Endodermal cell (in vitro differentiated cells): Measurements from ENCODE around the gene ARL8B. TPM values are rescaled to one million over a fixed set of nuclear protein-coding genes. Genes with fewer than 3 reads are reported as not detected.

Experiments
- DNase-seq: peaks from one replicate; pipeline ENCODE4 v3.0.0-alpha.2; 2017
- H3K27ac ChIP-seq: 2 replicates; pipeline ENCODE4 v1.5.1; 2013; ENCODE audit warnings: mild to moderate bottlenecking, low read depth, low read length, moderate library complexity
- H3K27me3 ChIP-seq: 2 replicates; pipeline ENCODE4 v1.6.1; 2013; ENCODE audit warnings: mild to moderate bottlenecking, low read length, moderate library complexity; ENCODE audit not compliant: insufficient read depth, control insufficient read depth, poor library complexity, severe bottlenecking
- H3K36me3 ChIP-seq: 2 replicates; pipeline ENCODE4 v1.7.0; 2013; ENCODE audit warnings: mild to moderate bottlenecking, low read length, moderate library complexity; ENCODE audit not compliant: control insufficient read depth, insufficient read depth
- H3K4me1 ChIP-seq: one replicate; pipeline ENCODE4 v1.7.0; 2013; ENCODE audit warnings: low read length; ENCODE audit not compliant: control insufficient read depth, insufficient read depth
- H3K4me3 ChIP-seq: 2 replicates; pipeline ENCODE4 v1.5.1; 2013; ENCODE audit warnings: mild to moderate bottlenecking, low read length, moderate library complexity
- H3K9ac ChIP-seq: 2 replicates; pipeline ENCODE4 v1.6.1; 2013; ENCODE audit warnings: mild to moderate bottlenecking, low read length, moderate library complexity; ENCODE audit not compliant: poor library complexity, severe bottlenecking; ENCODE audit errors: extremely low read depth
- H3K9me3 ChIP-seq: 2 replicates; pipeline ENCODE4 v1.6.1; 2013; ENCODE audit warnings: mild to moderate bottlenecking, low read length, moderate library complexity; ENCODE audit not compliant: control insufficient read depth
- H3K27ac Mint-ChIP-seq: 2 replicates; pipeline ENCODE4 v1.8.0; 2020; ENCODE audit warnings: mixed read lengths
- H3K27me3 Mint-ChIP-seq: 2 replicates; pipeline ENCODE4 v1.8.0; 2021; ENCODE audit warnings: mild to moderate bottlenecking, mixed read lengths; ENCODE audit not compliant: insufficient read depth
- H3K36me3 Mint-ChIP-seq: 2 replicates; pipeline ENCODE4 v1.8.0; 2020; ENCODE audit warnings: low read depth, mixed read lengths
- H3K4me1 Mint-ChIP-seq: 2 replicates; pipeline ENCODE4 v1.8.0; 2020; ENCODE audit warnings: mixed read lengths
- H3K4me3 Mint-ChIP-seq: 2 replicates; pipeline ENCODE4 v1.8.0; 2020; ENCODE audit warnings: mild to moderate bottlenecking, moderate library complexity, mixed read lengths
- H3K9me3 Mint-ChIP-seq: 2 replicates; pipeline ENCODE4 v1.8.0; 2020; ENCODE audit warnings: mild to moderate bottlenecking, mixed read lengths
- WGBS, 2 experiments: methylation state at CpG; one replicate each; pipeline versions ENCODE4 v1.1.5 to v1.1.7; 2013; ENCODE audit warnings: missing lambda C conversion rate in 2 of 2, mixed read lengths in 1 of 2; ENCODE audit not compliant: insufficient coverage in 1 of 2, insufficient read length in 1 of 2; 5-methylcytosine and 5-hydroxymethylcytosine counted together
- total RNA-seq, 2 donors: library from RNA; stranded (reverse); fragmentation: NEBNext Ultra II Directional in 1 of 2; extraction: Animal tissue kit (Norgen Biotek cat#: 25700) in 1 of 2; gene quantifications; 2 replicates in 1 of 2; 3 replicates in 1 of 2; pipeline ENCODE4 v1.2.1, GENCODE V29; 2021
- TF ChIP-seq, protein P1 (sequence below): fragments of 200-600 bp; sonication (generic); conservative IDR thresholded peaks from 2 replicates; pipeline ENCODE4 v1.5.0; 2021; ENCODE audit warnings: antibody characterized with exemption, mild to moderate bottlenecking

The ARL8B gene
- total RNA-seq, 2 donors from 2014 or later = 31.2 to 37.3 TPM

DNA sequence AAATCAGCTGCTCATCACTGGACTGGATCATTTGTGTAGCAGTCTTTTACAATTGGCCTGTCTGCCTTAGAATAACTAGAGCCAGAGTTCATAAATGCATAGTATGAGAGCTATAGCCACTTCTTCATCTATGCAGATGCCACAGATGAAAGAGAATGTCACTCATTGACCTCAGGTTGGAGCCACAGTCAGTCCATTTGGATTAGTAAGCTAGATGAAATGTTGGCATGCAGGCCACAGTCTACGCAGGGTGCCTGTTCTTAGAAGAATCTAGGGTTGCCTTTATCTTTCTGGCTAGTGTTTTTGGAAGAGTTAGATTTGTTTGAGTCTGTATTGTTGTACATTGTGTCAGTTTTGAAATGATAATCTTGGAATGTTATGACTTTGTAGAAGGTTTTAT is 40.0 kb downstream of the ARL8B start:
- Mint-ChIP-seq H3K36me3 (no peaks in the 10 kb centered on the region), H3K9me3 (no peaks in the 10 kb centered on the region), H3K27me3 (no peaks in the 10 kb centered on the region), H3K4me3 (no peak overlapping the region), H3K4me1 (peaks cover 37% of the 10 kb centered on the region), H3K27ac (peak overlapping the region; percentile 32)
- Histone ChIP-seq H3K9me3 (no peaks in the 10 kb centered on the region), H3K4me1 (peaks cover 4% of the 10 kb centered on the region), H3K4me3 (no peak overlapping the region), H3K27ac (no peak overlapping the region), H3K9ac (no peak overlapping the region), H3K36me3 (no peaks in the 10 kb centered on the region), H3K27me3 (no peaks in the 10 kb centered on the region)
- TF ChIP-seq, protein P1, sequence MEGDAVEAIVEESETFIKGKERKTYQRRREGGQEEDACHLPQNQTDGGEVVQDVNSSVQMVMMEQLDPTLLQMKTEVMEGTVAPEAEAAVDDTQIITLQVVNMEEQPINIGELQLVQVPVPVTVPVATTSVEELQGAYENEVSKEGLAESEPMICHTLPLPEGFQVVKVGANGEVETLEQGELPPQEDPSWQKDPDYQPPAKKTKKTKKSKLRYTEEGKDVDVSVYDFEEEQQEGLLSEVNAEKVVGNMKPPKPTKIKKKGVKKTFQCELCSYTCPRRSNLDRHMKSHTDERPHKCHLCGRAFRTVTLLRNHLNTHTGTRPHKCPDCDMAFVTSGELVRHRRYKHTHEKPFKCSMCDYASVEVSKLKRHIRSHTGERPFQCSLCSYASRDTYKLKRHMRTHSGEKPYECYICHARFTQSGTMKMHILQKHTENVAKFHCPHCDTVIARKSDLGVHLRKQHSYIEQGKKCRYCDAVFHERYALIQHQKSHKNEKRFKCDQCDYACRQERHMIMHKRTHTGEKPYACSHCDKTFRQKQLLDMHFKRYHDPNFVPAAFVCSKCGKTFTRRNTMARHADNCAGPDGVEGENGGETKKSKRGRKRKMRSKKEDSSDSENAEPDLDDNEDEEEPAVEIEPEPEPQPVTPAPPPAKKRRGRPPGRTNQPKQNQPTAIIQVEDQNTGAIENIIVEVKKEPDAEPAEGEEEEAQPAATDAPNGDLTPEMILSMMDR = no peak
- no peak for DNase-seq
- WGBS, 2 experiments = 82 to 94% methylated on average over 1 of the region's 1 CpG

DNA sequence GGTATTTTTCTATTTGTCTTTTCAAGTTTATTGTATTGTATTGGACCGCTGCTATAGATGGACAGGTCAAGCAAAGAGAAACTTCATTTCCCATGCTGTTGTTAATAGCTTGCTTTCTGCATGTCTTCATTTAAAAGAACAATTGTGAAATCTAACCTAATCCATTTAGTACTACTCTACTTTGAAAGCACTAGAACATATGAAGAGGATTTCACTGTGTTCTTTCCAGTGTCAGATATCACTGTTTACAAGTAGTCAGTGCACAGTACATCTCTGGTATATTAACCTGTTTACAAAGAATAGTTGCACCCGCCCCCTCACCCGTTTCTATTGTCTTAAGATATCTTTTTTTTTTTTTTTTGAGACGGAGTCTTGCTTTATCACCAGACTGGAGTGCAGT is 43.6 kb downstream of the ARL8B start:
- Mint-ChIP-seq H3K27ac (no peak overlapping the region), H3K4me1 (peaks cover 28% of the 10 kb centered on the region), H3K9me3 (no peaks in the 10 kb centered on the region), H3K27me3 (no peaks in the 10 kb centered on the region), H3K36me3 (peaks cover 3% of the 10 kb centered on the region), H3K4me3 (no peak overlapping the region)
- TF ChIP-seq, protein P1 = no peak
- Histone ChIP-seq H3K4me3 (no peak overlapping the region), H3K27ac (no peak overlapping the region), H3K36me3 (no peaks in the 10 kb centered on the region), H3K27me3 (no peaks in the 10 kb centered on the region), H3K9ac (no peak overlapping the region), H3K4me1 (peaks cover 3% of the 10 kb centered on the region), H3K9me3 (no peaks in the 10 kb centered on the region)
- 85 to 100% methylated on average over 2 to 4 of the region's 4 CpGs for WGBS, 2 experiments
- no peak for DNase-seq

DNA sequence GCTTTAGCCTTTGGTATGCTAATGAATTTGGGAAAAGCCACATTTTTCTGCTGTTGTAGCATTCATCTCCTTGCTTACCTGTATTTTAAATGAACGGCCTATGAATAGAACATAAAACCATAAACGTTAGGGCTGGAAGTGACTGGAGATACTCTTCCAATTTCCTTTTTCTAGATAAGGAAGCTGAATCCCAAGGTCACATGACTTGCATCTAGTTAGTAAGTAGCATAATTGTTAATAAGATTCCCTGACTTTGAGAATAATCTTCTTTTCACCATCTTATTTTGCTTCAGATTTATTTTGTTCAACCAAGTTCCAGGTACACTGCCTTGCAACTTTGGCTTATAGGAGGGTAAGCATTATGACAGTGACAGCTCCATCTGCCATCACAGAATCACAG is 44.8 kb downstream of the ARL8B start:
- 85 to 98% methylated on average over 2 of the region's 2 CpGs for WGBS, 2 experiments
- H3K36me3 ChIP-seq = peaks cover 4% of the 10 kb centered on the region
- H3K9me3 ChIP-seq = no peaks in the 10 kb centered on the region
- Mint-ChIP-seq H3K9me3 (no peaks in the 10 kb centered on the region), H3K4me3 (no peak overlapping the region), H3K27me3 (no peaks in the 10 kb centered on the region), H3K36me3 (peaks cover 6% of the 10 kb centered on the region), H3K27ac (no peak overlapping the region), H3K4me1 (peaks cover 16% of the 10 kb centered on the region)
- no peak for DNase-seq
- no peak overlapping the region for H3K27ac ChIP-seq
- no peaks in the 10 kb centered on the region for H3K4me1 ChIP-seq
- H3K27me3 ChIP-seq = no peaks in the 10 kb centered on the region
- H3K9ac ChIP-seq = no peak overlapping the region
- H3K4me3 ChIP-seq = no peak overlapping the region
- TF ChIP-seq, protein P1 = no peak
